ENCODE results near the gene ANTXR2. TPM values are rescaled to one million over a fixed set of nuclear protein-coding genes. Genes with fewer than 3 reads are reported as not detected.

ANTXR2 gene
- total and polyA plus RNA-seq, 2 of the 8 experiments (the other 6 are each of a cell fraction or from before 2014, with no cell fraction given): 1.1 to 7.5 TPM

DNA sequence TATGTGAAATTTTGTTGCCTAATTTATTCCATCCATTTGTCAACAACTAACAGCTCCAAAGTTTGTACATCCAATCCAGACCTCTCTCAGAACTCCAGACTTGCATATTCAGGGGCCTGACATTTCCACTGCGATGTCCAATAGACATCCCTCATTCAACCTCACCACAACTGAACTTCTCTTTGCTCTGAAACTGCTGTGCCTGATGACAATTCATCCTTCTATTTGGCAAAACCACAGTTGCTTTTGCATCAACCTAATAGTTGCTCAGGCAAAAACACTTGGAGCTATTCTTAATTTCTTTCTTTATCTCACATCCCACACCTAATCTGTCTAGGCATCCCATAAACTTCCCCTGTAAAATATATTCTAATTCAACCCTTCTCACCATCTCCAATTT lies 56.5 kb downstream of the ANTXR2 start:
- no peak overlapping the region for H2BK120ac ChIP-seq (replicated peaks; ENCODE audit: low read depth, low read length)
- H4K20me1 ChIP-seq (replicated peaks in 1 of 2; ENCODE audit: control insufficient read depth in 1 of 2, insufficient read depth in 2 of 2, low read length in 2 of 2): no peaks in the 10 kb centered on the region
- FAIRE-seq (no peak), DNase-seq (ENCODE audit: low read depth in 1 of 2, low spot score in 2 of 2) (no peak)
- no peak overlapping the region for H3K56ac ChIP-seq (replicated peaks; ENCODE audit: insufficient read length, low read depth, low read length)
- no peak overlapping the region for H2BK15ac ChIP-seq (ENCODE audit: low read length)
- H2AFZ ChIP-seq (ENCODE audit: low read length): no peak overlapping the region
- H2BK12ac ChIP-seq (ENCODE audit: low read depth, low read length): no peak overlapping the region
- no peak overlapping the region for H4K5ac ChIP-seq (ENCODE audit: insufficient read length, low read depth, low read length)
- H3K4me2 ChIP-seq (ENCODE audit: insufficient read depth in 1 of 2, low read depth in 2 of 2, low read length in 2 of 2): no peak overlapping the region
- H3K9ac ChIP-seq (replicated peaks in 1 of 4; ENCODE audit: extremely low read depth in 1 of 4, low read depth in 3 of 4, low read length in 3 of 4): no peak overlapping the region
- no peak overlapping the region for H3K4me3 ChIP-seq (ENCODE audit: extremely low read depth in 1 of 4, insufficient read depth in 2 of 4, low read depth in 3 of 4, low read length in 4 of 4)
- no peak overlapping the region for H3K27ac ChIP-seq (ENCODE audit: low read depth, low read length)
- no peaks in the 10 kb centered on the region for H3K27me3 ChIP-seq (replicated peaks in 1 of 4; ENCODE audit: control insufficient read depth in 3 of 4, extremely low read depth in 1 of 4, insufficient read depth in 3 of 4, low read length in 3 of 4)
- no peak overlapping the region for H3K23ac ChIP-seq (ENCODE audit: insufficient read length)
- no peak overlapping the region for H4K8ac ChIP-seq (ENCODE audit: extremely low read depth, insufficient read depth, low read length)
- no peaks in the 10 kb centered on the region for H3K79me2 ChIP-seq (ENCODE audit: control insufficient read depth in 1 of 2, insufficient read depth in 2 of 2, low read length in 2 of 2)
- H3K23me2 ChIP-seq (ENCODE audit: low read depth, low read length): no peaks in the 10 kb centered on the region; the same call in 1 of the 2 replicates
- H3K36me3 ChIP-seq (ENCODE audit: control insufficient read depth in 2 of 4, insufficient read depth in 4 of 4, low read length in 3 of 4): no peaks in the 10 kb centered on the region
- ChIA-PET POLR2A (ENCODE audit: partially characterized antibody) (interaction anchor here (0.6 kb wide), 1 partner anchor 571 kb away, joined by 3 read pairs; no protein-coding TSS in a partner anchor), CTCF (ENCODE audit: partially characterized antibody) (interaction anchor here (1.5 kb wide), 1 partner anchor 14 kb away, joined by 3 read pairs; no protein-coding TSS in a partner anchor)
- no peak overlapping the region for H4K91ac ChIP-seq (replicated peaks; ENCODE audit: insufficient read length, low read length)
- H3K18ac ChIP-seq (ENCODE audit: extremely low read depth, low read length): no peak overlapping the region
- no peak overlapping the region for H2BK20ac ChIP-seq (ENCODE audit: low read length)
- H3K9me3 ChIP-seq (ENCODE audit: insufficient read depth in 2 of 2, low read depth in 1 of 2, low read length in 1 of 2): no peaks in the 10 kb centered on the region
- H3K4me1 ChIP-seq (replicated peaks in 1 of 4; ENCODE audit: control insufficient read depth in 3 of 4, insufficient read depth in 4 of 4, low read length in 3 of 4): no peaks in the 10 kb centered on the region; a peak in 1 of 7 replicates
- no peak overlapping the region for H2AK5ac ChIP-seq (ENCODE audit: low read depth, low read length)
- H3K14ac ChIP-seq (ENCODE audit: insufficient read length): no peak overlapping the region
- H2BK5ac ChIP-seq (ENCODE audit: low read depth, low read length): no peak overlapping the region
- H3K4ac ChIP-seq (replicated peaks; ENCODE audit: insufficient read length, low read depth, low read length): no peak overlapping the region
- WGBS, 2 experiments (ENCODE audit: extremely low coverage in 1 of 2, insufficient coverage in 1 of 2, insufficient read length in 1 of 2, insufficient replicate concordance in 2 of 2, low coverage in 1 of 2, low lambda C conversion rate in 2 of 2, missing lambda C conversion rate in 1 of 2): 87% methylated on average over 1 of the region's 1 CpG; no CpG with 5 or more reads in 1 of the 2 experiments
- no peaks in the 10 kb centered on the region for H3K79me1 ChIP-seq (ENCODE audit: low read depth, low read length)
- TF ChIP-seq HDAC2 (IDR thresholded peaks at IDR 0.05; ENCODE audit: borderline replicate concordance in 1 of 2, low read depth in 2 of 2, low read length in 2 of 2): no peak
- TF ChIP-seq MAFK (IDR thresholded peaks at IDR 0.05; ENCODE audit: low read depth, low read length): no peak
- TF ChIP-seq, protein P1, sequence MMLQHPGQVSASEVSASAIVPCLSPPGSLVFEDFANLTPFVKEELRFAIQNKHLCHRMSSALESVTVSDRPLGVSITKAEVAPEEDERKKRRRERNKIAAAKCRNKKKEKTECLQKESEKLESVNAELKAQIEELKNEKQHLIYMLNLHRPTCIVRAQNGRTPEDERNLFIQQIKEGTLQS (IDR thresholded peaks at IDR 0.05; ENCODE audit: insufficient read depth, low read depth, low read length): no peak
- TF ChIP-seq YY1 (IDR thresholded peaks at IDR 0.05; ENCODE audit: low read depth, low read length): no peak
- TF ChIP-seq POU5F1 (IDR thresholded peaks at IDR 0.05; ENCODE audit: low read depth, low read length): no peak
- TF ChIP-seq SP2 (IDR thresholded peaks at IDR 0.05; ENCODE audit: low read length): no peak
- TF ChIP-seq SIN3A (conservative IDR thresholded peaks at IDR 0.05 in 1 of 2, IDR thresholded peaks at IDR 0.05 in 1 of 2; ENCODE audit: low read depth in 1 of 2, low read length in 2 of 2): no peak
- TF ChIP-seq CHD2 (IDR thresholded peaks at IDR 0.05; ENCODE audit: low read length): no peak
- TF ChIP-seq, protein P2, sequence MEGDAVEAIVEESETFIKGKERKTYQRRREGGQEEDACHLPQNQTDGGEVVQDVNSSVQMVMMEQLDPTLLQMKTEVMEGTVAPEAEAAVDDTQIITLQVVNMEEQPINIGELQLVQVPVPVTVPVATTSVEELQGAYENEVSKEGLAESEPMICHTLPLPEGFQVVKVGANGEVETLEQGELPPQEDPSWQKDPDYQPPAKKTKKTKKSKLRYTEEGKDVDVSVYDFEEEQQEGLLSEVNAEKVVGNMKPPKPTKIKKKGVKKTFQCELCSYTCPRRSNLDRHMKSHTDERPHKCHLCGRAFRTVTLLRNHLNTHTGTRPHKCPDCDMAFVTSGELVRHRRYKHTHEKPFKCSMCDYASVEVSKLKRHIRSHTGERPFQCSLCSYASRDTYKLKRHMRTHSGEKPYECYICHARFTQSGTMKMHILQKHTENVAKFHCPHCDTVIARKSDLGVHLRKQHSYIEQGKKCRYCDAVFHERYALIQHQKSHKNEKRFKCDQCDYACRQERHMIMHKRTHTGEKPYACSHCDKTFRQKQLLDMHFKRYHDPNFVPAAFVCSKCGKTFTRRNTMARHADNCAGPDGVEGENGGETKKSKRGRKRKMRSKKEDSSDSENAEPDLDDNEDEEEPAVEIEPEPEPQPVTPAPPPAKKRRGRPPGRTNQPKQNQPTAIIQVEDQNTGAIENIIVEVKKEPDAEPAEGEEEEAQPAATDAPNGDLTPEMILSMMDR (IDR thresholded peaks at IDR 0.05; ENCODE audit: control extremely low read depth in 1 of 3, insufficient read depth in 1 of 3, low read depth in 1 of 3, low read length in 3 of 3): no peak
- no peak for TF ChIP-seq BCL11A (IDR thresholded peaks at IDR 0.05; ENCODE audit: low read depth in 2 of 2, low read length in 2 of 2)
- no peak for TF ChIP-seq JUND (IDR thresholded peaks at IDR 0.05; ENCODE audit: low read length)

Data from H1 (cell line).